Heart left ventricle (tissue), 16 donors: ENCODE results near the gene GATAD1. TPM values are rescaled to one million over a fixed set of nuclear protein-coding genes. Genes with fewer than 3 reads are reported as not detected.
A peak's percentile ranks its signal among the peaks of the same experiment; 100 is the strongest.

ENCODE experiments used
- ATAC-seq, 4 donors: fragments of 200-7000 bp; cut with Tn5 transposase; one replicate each; pipeline ENCODE4 v1.9.1; 2020 to 2022; ENCODE audit warnings: moderate library complexity in 4 of 4, mild to moderate bottlenecking in 3 of 4, moderate number of reproducible peaks in 1 of 4
- DNase-seq, 5 donors: peaks; one replicate each; pipeline ENCODE4 v3.0.0-alpha.2; 2020
- H3K27ac ChIP-seq, 12 donors: fragments of 200-600 bp; sonication (generic) in 4 of 12; one replicate each; pipeline versions ENCODE4 v1.5.0 to v1.8.0; 2016 to 2022; ENCODE audit warnings: mild to moderate bottlenecking in 2 of 12
- H3K27me3 ChIP-seq, 9 donors: fragments of 200-600 bp; sonication (generic) in 2 of 9; one replicate each; pipeline versions ENCODE4 v1.5.1 to v1.8.0; 2016 to 2022; ENCODE audit warnings: mild to moderate bottlenecking in 3 of 9
- H3K36me3 ChIP-seq, 9 donors: fragments of 200-600 bp; sonication (generic) in 2 of 9; one replicate each; pipeline versions ENCODE4 v1.5.0 to v1.8.0; 2018 to 2022; ENCODE audit warnings: mild to moderate bottlenecking in 2 of 9
- H3K4me1 ChIP-seq, 12 donors: fragments of 200-600 bp; sonication (generic) in 4 of 12; one replicate each; pipeline versions ENCODE4 v1.5.0 to v1.8.0; 2016 to 2022; ENCODE audit warnings: mild to moderate bottlenecking in 3 of 12
- H3K4me3 ChIP-seq, 12 donors: fragments of 200-600 bp; sonication (generic) in 4 of 12; one replicate each; pipeline versions ENCODE4 v1.5.0 to v1.8.0; 2017 to 2022; ENCODE audit warnings: mild to moderate bottlenecking in 9 of 12, moderate library complexity in 4 of 12
- H3K9me3 ChIP-seq, 12 donors: fragments of 200-600 bp; sonication (generic) in 4 of 12; one replicate each; pipeline versions ENCODE4 v1.5.0 to v1.8.0; 2016 to 2022; ENCODE audit warnings: mild to moderate bottlenecking in 1 of 12
- CTCF ChIP-seq, 12 donors: fragments of 200-600 bp; sonication (generic) in 4 of 12; IDR thresholded peaks; one replicate each; pipeline versions ENCODE4 v1.5.0 to v1.8.0; 2018 to 2022; ENCODE audit warnings: antibody characterized with exemption in 12 of 12, mild to moderate bottlenecking in 5 of 12
- POLR2A ChIP-seq, 2 donors: fragments of 450-650 bp; IDR thresholded peaks; one replicate each; pipeline ENCODE4 v1.6.1; 2017; ENCODE audit warnings: antibody characterized with exemption in 2 of 2, mild to moderate bottlenecking in 2 of 2, moderate library complexity in 2 of 2
- WGBS, 4 donors: extraction: QIAGEN DNeasy Blood & Tissue Kit in 2 of 4; methylation state at CpG; one replicate each; pipeline versions ENCODE4 v1.1.5 to v1.1.7; 2013 to 2018; 5-methylcytosine and 5-hydroxymethylcytosine counted together
- intact Hi-C, 10 donors: fragments of 100-400 bp; cut with DNase I; formaldehyde crosslinking; loops; one replicate each; pipeline versions ENCODE4 v1.11.1 to v1.14.2; 2022
- polyA plus RNA-seq, 2 donors: library from polyadenylated mRNA; stranded (reverse); fragments of 200-250 nt; gene quantifications; one replicate each; pipeline ENCODE4 v1.2.3, GENCODE V29; 2013
- total RNA-seq, 9 donors: library from RNA; depleted of rRNA in 2 of 9; stranded (reverse); fragments of >200 nt in 2 of 9; fragmentation: NEBNext Ultra II Directional in 3 of 9; extraction: Animal tissue kit (Norgen Biotek cat#: 25700) in 3 of 9; gene quantifications; one replicate each; pipeline versions ENCODE4 v1.1.0 to v1.2.4, GENCODE V29; 2016 to 2023
- donor health status: ischemic (EF 13 %, LVEDD 7.1; RV severe dilation, severe dysfunction).
- donor health status: healthy with polysubstance abuse.
- donor health status: DM: no; HTN: yes; CAD: no.
- donor health status: DM: no; HTN: no; CAD: no.
- donor health status: ischemic (EF 25% LVEDD 6.9; RV normal size, moderate dysfunction).
- donor health status: ischemic (EF 25% LVEDD 5.7; RV mildly dilated, moderate dysfunction).
- donor health status: healthy.
- donor health status: DM: yes; HTN: yes; CAD: no.
- donor health status: ischemic (EF 35%, LVEDD 5.7; RV mildly dilated, moderate dysfunction).
- donor health status: nonischemic (EF 11% LVEDD 7.7; RV severe dilation, severe dysfunction).
- donor health status: DM: yes; HTN: yes; CAD: no.
- donor health status: PGD.
- donor health status: ischemic (EF 29% LVEDD 5.4; RV normal size, mild dysfunction).
- donor health status: nonischemic (EF 23%, LVEDD 6.1; RV moderate dilation, normal function).

The GATAD1 gene
- total and polyA plus RNA-seq, 11 donors, result 8.5 to 20.5 (median 13.8) TPM

DNA sequence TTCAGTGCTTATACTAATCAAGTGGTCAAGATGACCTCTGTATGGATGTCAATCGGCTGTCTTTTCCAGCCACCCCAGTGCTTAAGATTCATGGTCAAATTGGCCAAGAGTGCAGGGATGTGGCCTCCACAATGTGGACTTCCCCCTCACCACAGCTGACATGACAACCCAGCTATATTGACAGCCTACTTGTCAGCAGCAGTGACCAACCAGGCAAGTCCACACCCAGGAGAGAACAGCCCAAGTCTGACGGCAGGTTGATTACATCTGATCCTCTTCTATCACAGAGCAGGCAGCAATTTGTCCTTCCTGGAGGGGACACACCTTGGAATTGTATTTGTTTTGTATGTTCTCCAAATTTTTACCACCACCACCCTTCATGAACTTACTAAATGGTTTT is 38.7 kb downstream of the GATAD1 start:
- Histone ChIP-seq H3K27ac (peak overlapping the region in 2 of 12 donors; percentile 20 to 47), H3K4me1 (peaks cover 0 to 8% (median 0%) of the 10 kb centered on the region in 12 donors), H3K27me3 (no peaks in the 10 kb centered on the region), H3K4me3 (no peak overlapping the region), H3K9me3 (no peaks in the 10 kb centered on the region), H3K36me3 (peaks cover 2 to 66% (median 55%) of the 10 kb centered on the region in 9 donors)
- DNase-seq (no peak), ATAC-seq (peak; percentile 11 to 59 (median 48))
- intact Hi-C loops, result no loop called here
- TF ChIP-seq POLR2A (IDR thresholded peaks at IDR 0.05) (no peak), CTCF (IDR thresholded peaks at IDR 0.05) (no peak)
- whole genome bisulfite sequencing, 4 donors, result 53 to 63% (median 61%) methylated on average over 2 of the region's 2 CpGs

DNA sequence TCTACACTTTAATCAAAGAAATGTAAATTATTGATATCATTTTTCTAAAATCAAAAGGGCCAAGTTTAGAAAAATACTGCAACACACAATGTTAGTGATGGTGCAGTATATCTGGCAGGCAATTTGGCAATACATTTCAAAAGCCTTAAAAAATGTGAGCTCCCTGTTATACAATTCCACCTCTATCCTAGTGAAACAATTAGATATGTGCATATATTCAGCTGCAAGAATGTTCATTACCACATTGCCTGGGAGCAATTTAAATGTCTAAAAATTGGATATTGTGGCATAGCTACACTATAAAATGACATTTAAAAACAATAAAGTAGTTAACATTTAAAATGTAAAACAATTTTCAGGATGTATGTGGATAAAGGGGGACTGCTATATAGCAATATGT is 40.5 kb downstream of the GATAD1 start:
- ATAC-seq (no peak), DNase-seq (no peak)
- TF ChIP-seq CTCF (IDR thresholded peaks at IDR 0.05) (no peak), POLR2A (IDR thresholded peaks at IDR 0.05) (no peak)
- Histone ChIP-seq H3K27ac (no peak overlapping the region), H3K4me3 (no peak overlapping the region), H3K36me3 (peaks cover 2 to 84% (median 74%) of the 10 kb centered on the region in 9 donors), H3K27me3 (no peaks in the 10 kb centered on the region), H3K4me1 (peaks cover 0 to 8% (median 0%) of the 10 kb centered on the region in 12 donors), H3K9me3 (no peaks in the 10 kb centered on the region)
- intact Hi-C loops, result no loop called here

DNA sequence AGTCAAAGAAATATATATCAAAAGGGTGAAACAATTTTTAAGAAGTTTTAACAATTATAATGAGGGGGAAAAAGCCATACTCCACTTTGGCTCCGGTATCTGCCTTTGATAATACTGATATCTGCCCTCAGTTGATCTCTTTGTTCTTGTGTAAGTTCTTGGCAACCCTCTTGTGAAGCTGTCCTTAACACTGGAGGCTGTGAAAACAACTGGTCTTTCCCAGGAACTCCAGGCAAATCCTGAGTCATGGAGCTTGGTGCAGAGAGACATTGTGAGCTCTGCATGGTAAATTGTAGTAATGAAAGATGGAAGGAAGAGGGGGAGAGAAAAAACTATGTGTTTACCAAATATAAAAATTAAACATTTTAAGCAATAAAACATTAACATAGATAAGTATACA is 42.4 kb downstream of the GATAD1 start:
- H3K4me1 ChIP-seq, result peaks cover 0 to 8% (median 0%) of the 10 kb centered on the region in 12 donors
- no peak overlapping the region for H3K4me3 ChIP-seq
- ATAC-seq (peak in 3 of 4 donors; percentile 58 to 79 (median 73)), DNase-seq (no peak)
- H3K27me3 ChIP-seq, result no peaks in the 10 kb centered on the region
- no peak overlapping the region for H3K27ac ChIP-seq
- no peak for TF ChIP-seq POLR2A (IDR thresholded peaks at IDR 0.05)
- TF ChIP-seq CTCF (IDR thresholded peaks at IDR 0.05), result no peak
- no peaks in the 10 kb centered on the region for H3K9me3 ChIP-seq
- peaks cover 2 to 98% (median 92%) of the 10 kb centered on the region in 9 donors for H3K36me3 ChIP-seq
- intact Hi-C loops, result no loop called here
- WGBS, 4 donors, result 47 to 53% (median 49%) methylated on average over 1 of the region's 1 CpG

DNA sequence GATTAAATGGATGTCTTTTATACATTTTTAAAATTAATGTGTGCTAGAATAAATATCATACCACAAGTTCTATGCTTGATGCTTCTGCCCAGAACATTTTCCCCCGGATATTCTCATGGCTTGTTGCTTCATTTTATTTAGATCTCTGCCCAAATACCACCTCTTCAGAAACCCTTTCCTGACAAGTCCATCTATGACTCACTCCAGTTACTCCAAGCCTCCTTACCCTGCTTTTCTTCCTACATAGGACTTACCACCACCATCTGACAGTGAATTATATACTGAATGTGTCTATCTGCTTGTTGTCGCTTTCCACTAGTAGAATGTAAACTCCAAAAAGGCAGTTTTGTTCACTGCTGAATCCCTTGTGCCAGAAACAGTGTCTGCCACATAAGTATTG is 49.6 kb downstream of the GATAD1 start:
- Histone ChIP-seq H3K27me3 (no peaks in the 10 kb centered on the region), H3K4me1 (no peaks in the 10 kb centered on the region), H3K36me3 (peaks cover 0 to 100% (median 91%) of the 10 kb centered on the region in 9 donors), H3K27ac (no peak overlapping the region), H3K4me3 (no peak overlapping the region), H3K9me3 (no peaks in the 10 kb centered on the region)
- intact Hi-C loops, result no loop called here
- DNase-seq (no peak), ATAC-seq (no peak)
- WGBS, 4 donors, result 90 to 93% (median 91%) methylated on average over 2 of the region's 2 CpGs
- TF ChIP-seq CTCF (IDR thresholded peaks at IDR 0.05), result no peak
- TF ChIP-seq POLR2A (IDR thresholded peaks at IDR 0.05), result no peak
